Activated T-helper 17 cell treated with anti-CD3 and anti-CD28 coated beads, Interleukin-2, amount 50 U/mL, for 72 hours (primary cell): ENCODE results near the gene NUDT8. TPM values are rescaled to one million over a fixed set of nuclear protein-coding genes. Genes with fewer than 3 reads are reported as not detected.

Experiments
- ATAC-seq: fragments of 150-1000 bp; cut with Tn5 transposase; replicated peaks from 2 replicates; pipeline ENCODE4 v1.10.0; 2021; ENCODE audit warnings: mild to moderate bottlenecking, moderate library complexity
- H3K27ac Mint-ChIP-seq: one replicate; pipeline ENCODE4 v1.8.0; 2022; ENCODE audit warnings: mixed read lengths
- H3K27me3 Mint-ChIP-seq: one replicate; pipeline ENCODE4 v1.8.0; 2022; ENCODE audit warnings: mixed read lengths
- H3K36me3 Mint-ChIP-seq: one replicate; pipeline ENCODE4 v1.8.0; 2022; ENCODE audit warnings: low read depth, mild to moderate bottlenecking, mixed read lengths
- H3K4me1 Mint-ChIP-seq: one replicate; pipeline ENCODE4 v1.8.0; 2022; ENCODE audit warnings: mixed read lengths
- H3K4me3 Mint-ChIP-seq: one replicate; pipeline ENCODE4 v1.8.0; 2022; ENCODE audit warnings: mild to moderate bottlenecking, mixed read lengths
- H3K9me3 Mint-ChIP-seq: one replicate; pipeline ENCODE4 v1.8.0; 2022; ENCODE audit warnings: mixed read lengths
- total RNA-seq, 2 donors: library from RNA; stranded (reverse); gene quantifications; one replicate each; pipeline ENCODE4 v1.2.3, GENCODE V29; 2022

NUDT8 gene
- 10 to 100 TPM; 12.0 to 23.1 TPM for total RNA-seq

GRCh38 chr11:67629386-67630227 is at the start of gene NUDT8:
NUDT8 (minus strand) TSS chr11:67629937; CDS start chr11:67629911, 26 bp downstream.
- H3K4me1 Mint-ChIP-seq = no peaks in the 10 kb centered on the region
- H3K9me3 Mint-ChIP-seq = no peaks in the 10 kb centered on the region
- ATAC-seq = peak; percentile 70
- H3K27ac Mint-ChIP-seq = peak within 1 kb of the TSS; percentile 89
- H3K4me3 Mint-ChIP-seq = peak within 1 kb of the TSS; percentile 84
- H3K27me3 Mint-ChIP-seq = no peaks in the 10 kb centered on the region
- H3K36me3 Mint-ChIP-seq = no peaks in the 10 kb centered on the region

GRCh38 chr11:67675058-67675747 is 45.5 kb upstream of the NUDT8 start:
- Mint-ChIP-seq H3K4me1 (no peaks in the 10 kb centered on the region), H3K27me3 (peaks cover 4% of the 10 kb centered on the region), H3K4me3 (no peak overlapping the region), H3K27ac (no peak overlapping the region), H3K36me3 (no peaks in the 10 kb centered on the region), H3K9me3 (no peaks in the 10 kb centered on the region)
- no peak for ATAC-seq

GRCh38 chr11:67674442-67674871 is 44.7 kb upstream of the NUDT8 start, which contains the start of gene ALDH3B2:
ALDH3B2 (minus strand) TSS chr11:67674623; CDS start chr11:67666935, 7,688 bp downstream.
- ATAC-seq = no peak
- Mint-ChIP-seq H3K9me3 (no peaks in the 10 kb centered on the region), H3K36me3 (no peaks in the 10 kb centered on the region), H3K4me1 (no peaks in the 10 kb centered on the region), H3K27me3 (peaks cover 4% of the 10 kb centered on the region), H3K4me3 (no peak within 1 kb of the TSS), H3K27ac (no peak within 1 kb of the TSS)

- Mint-ChIP-seq H3K4me1 (no peaks in the 10 kb centered on the region), H3K9me3 (no peaks in the 10 kb centered on the region), H3K27ac (no peak overlapping the region), H3K36me3 (no peaks in the 10 kb centered on the region), H3K27me3 (peaks cover 4% of the 10 kb centered on the region), H3K4me3 (no peak overlapping the region)
- ATAC-seq = no peak
Measured at GRCh38 chr11:67673902-67674301, 44.2 kb upstream of the NUDT8 start.

- Mint-ChIP-seq H3K27me3 (peaks cover 4% of the 10 kb centered on the region), H3K36me3 (no peaks in the 10 kb centered on the region), H3K4me1 (no peaks in the 10 kb centered on the region), H3K4me3 (no peak overlapping the region), H3K9me3 (no peaks in the 10 kb centered on the region), H3K27ac (no peak overlapping the region)
- ATAC-seq = no peak
Measured at GRCh38 chr11:67673358-67673757, 43.6 kb upstream of the NUDT8 start.

- ATAC-seq = no peak
- no peaks in the 10 kb centered on the region for H3K4me1 Mint-ChIP-seq
- no peak overlapping the region for H3K27ac Mint-ChIP-seq
- H3K4me3 Mint-ChIP-seq = no peak overlapping the region
- H3K9me3 Mint-ChIP-seq = no peaks in the 10 kb centered on the region
- H3K27me3 Mint-ChIP-seq = peaks cover 4% of the 10 kb centered on the region
- no peaks in the 10 kb centered on the region for H3K36me3 Mint-ChIP-seq
Measured at GRCh38 chr11:67671211-67671520, 41.4 kb upstream of the NUDT8 start.

GRCh38 chr11:67670316-67671210 is 40.8 kb upstream of the NUDT8 start:
- H3K36me3 Mint-ChIP-seq = no peaks in the 10 kb centered on the region
- H3K9me3 Mint-ChIP-seq = no peaks in the 10 kb centered on the region

GRCh38 chr11:67668192-67668551 is 38.4 kb upstream of the NUDT8 start:
- Mint-ChIP-seq H3K9me3 (no peaks in the 10 kb centered on the region), H3K27ac (no peak overlapping the region), H3K27me3 (no peaks in the 10 kb centered on the region), H3K36me3 (no peaks in the 10 kb centered on the region), H3K4me1 (no peaks in the 10 kb centered on the region), H3K4me3 (no peak overlapping the region)
- ATAC-seq = no peak

More at GRCh38 chr11:67670316-67671210, 40.8 kb upstream of the NUDT8 start:
- peaks cover 4% of the 10 kb centered on the region for H3K27me3 Mint-ChIP-seq
- no peak overlapping the region for H3K4me3 Mint-ChIP-seq
- no peak for ATAC-seq
- no peaks in the 10 kb centered on the region for H3K4me1 Mint-ChIP-seq
- H3K27ac Mint-ChIP-seq = no peak overlapping the region

- ATAC-seq = no peak
- Mint-ChIP-seq H3K36me3 (no peaks in the 10 kb centered on the region), H3K9me3 (no peaks in the 10 kb centered on the region), H3K27ac (no peak overlapping the region), H3K4me3 (no peak overlapping the region), H3K27me3 (no peaks in the 10 kb centered on the region), H3K4me1 (no peaks in the 10 kb centered on the region)
Measured at GRCh38 chr11:67667490-67668191, 37.9 kb upstream of the NUDT8 start.

- Mint-ChIP-seq H3K4me3 (no peak overlapping the region), H3K36me3 (no peaks in the 10 kb centered on the region), H3K9me3 (no peaks in the 10 kb centered on the region), H3K27ac (no peak overlapping the region), H3K27me3 (no peaks in the 10 kb centered on the region), H3K4me1 (no peaks in the 10 kb centered on the region)
- ATAC-seq = no peak
Measured at GRCh38 chr11:67666676-67667489, 37.1 kb upstream of the NUDT8 start.

- H3K9me3 Mint-ChIP-seq = no peaks in the 10 kb centered on the region
- no peak for ATAC-seq
- H3K27ac Mint-ChIP-seq = no peak overlapping the region
- no peaks in the 10 kb centered on the region for H3K36me3 Mint-ChIP-seq
- H3K4me3 Mint-ChIP-seq = no peak overlapping the region
- H3K27me3 Mint-ChIP-seq = no peaks in the 10 kb centered on the region
- no peaks in the 10 kb centered on the region for H3K4me1 Mint-ChIP-seq
Measured at GRCh38 chr11:67666303-67666645, 36.5 kb upstream of the NUDT8 start.

- Mint-ChIP-seq H3K4me3 (no peak overlapping the region), H3K27ac (no peak overlapping the region), H3K9me3 (no peaks in the 10 kb centered on the region), H3K36me3 (no peaks in the 10 kb centered on the region), H3K27me3 (no peaks in the 10 kb centered on the region), H3K4me1 (no peaks in the 10 kb centered on the region)
- no peak for ATAC-seq
Measured at GRCh38 chr11:67665541-67666302, 36.0 kb upstream of the NUDT8 start.
